ENCODE measurements around the gene APOL6. TPM values are rescaled to one million over a fixed set of nuclear protein-coding genes. Genes with fewer than 3 reads are reported as not detected.
A peak's percentile ranks its signal among the peaks of the same experiment; 100 is the strongest.
"Not testable (repeated sequence)": the region's sequence is repeated elsewhere in the genome, so short reads cannot be mapped to it uniquely, and the experiment has no call there.

The APOL6 gene
- total RNA-seq, 2 experiments from 2014 or later: 54.9 to 55.8 TPM

DNA sequence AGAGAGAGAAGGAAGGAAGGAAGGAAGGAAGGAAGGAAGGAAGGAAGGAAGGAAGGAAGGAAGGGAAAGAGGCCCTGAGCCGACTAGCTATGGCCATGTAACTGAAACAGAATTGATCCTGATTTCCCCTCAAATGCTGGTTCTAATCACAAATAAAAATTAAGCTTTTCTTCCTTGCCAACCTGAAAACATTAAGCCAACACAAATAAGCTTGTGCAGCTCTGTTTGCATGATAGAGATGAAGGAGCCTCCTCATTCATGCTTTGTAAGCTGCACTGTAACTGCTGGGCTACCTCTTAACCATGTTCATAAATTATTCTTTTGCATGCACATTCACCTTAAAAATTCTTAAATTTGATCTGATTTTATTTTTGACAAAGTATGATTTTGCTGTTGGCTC lies 41.8 kb downstream of the APOL6 start:
- Mint-ChIP-seq H3K4me3 (no peak overlapping the region), H3K27ac (no peak overlapping the region), H3K9me3 (no peaks in the 10 kb centered on the region), H3K27me3 (no peaks in the 10 kb centered on the region), H3K36me3 (no peaks in the 10 kb centered on the region), H3K4me1 (no peaks in the 10 kb centered on the region)
- DNase-seq: no peak

DNA sequence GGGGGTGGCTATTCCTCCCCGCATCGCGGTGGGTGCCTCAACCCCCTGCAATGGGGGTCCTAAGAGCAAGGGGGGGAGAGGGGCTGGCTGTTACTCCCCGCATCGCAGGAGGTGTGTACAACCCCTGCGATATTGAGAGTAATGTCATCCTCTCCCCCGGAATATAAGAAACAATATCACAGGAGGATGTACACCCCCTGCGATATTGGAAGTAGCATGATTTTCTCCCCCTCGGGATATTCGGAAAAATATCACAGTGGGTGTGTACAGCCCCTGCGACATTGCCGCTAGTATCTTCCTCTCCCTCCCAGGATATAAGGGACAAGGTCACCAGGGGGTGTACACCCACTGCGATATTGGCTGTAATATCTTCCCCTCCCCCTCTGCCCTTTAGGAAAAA lies 47.0 kb downstream of the APOL6 start:
- Mint-ChIP-seq H3K27ac (no peak overlapping the region), H3K9me3 (no peaks in the 10 kb centered on the region), H3K4me1 (no peaks in the 10 kb centered on the region), H3K4me3 (no peak overlapping the region), H3K36me3 (no peaks in the 10 kb centered on the region), H3K27me3 (no peaks in the 10 kb centered on the region)
- no peak for DNase-seq

- Mint-ChIP-seq H3K4me1 (no peaks in the 10 kb centered on the region), H3K9me3 (no peaks in the 10 kb centered on the region), H3K36me3 (no peaks in the 10 kb centered on the region), H3K27ac (no peak overlapping the region), H3K4me3 (no peak overlapping the region), H3K27me3 (no peaks in the 10 kb centered on the region)
- peak; percentile 30 for DNase-seq
Observed at GRCh38 chr22:35697142-35697541, 48.9 kb downstream of the APOL6 start.

DNA sequence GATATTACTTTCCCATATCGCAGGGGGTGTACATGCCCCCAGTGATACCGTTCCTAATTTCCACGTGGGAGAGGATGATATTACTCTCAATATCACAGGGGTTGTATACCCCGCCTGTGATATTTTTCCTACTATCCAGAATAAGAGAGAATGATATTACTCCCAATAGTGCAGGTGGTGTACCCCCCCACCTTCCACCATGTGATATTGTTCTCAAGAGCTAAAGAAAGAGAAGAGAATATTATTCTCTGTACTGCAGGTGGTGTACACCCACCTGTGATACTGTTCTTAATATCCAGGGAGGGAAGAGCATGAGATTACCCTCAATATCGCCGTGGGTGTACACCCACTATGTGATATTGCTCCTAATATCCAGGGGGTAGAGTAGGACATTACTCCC lies 51.6 kb downstream of the APOL6 start:
- H3K9me3 Mint-ChIP-seq, H3K27me3 Mint-ChIP-seq, H3K27ac Mint-ChIP-seq, H3K4me1 Mint-ChIP-seq, H3K4me3 Mint-ChIP-seq, H3K36me3 Mint-ChIP-seq, DNase-seq: not testable (repeated sequence)

GRCh38 chr22:35703861-35704584 lies 55.8 kb downstream of the APOL6 start:
- no peak overlapping the region for H3K27ac Mint-ChIP-seq
- no peaks in the 10 kb centered on the region for H3K9me3 Mint-ChIP-seq
- no peaks in the 10 kb centered on the region for H3K36me3 Mint-ChIP-seq
- no peak overlapping the region for H3K4me3 Mint-ChIP-seq
- no peaks in the 10 kb centered on the region for H3K27me3 Mint-ChIP-seq
- no peak for DNase-seq
- H3K4me1 Mint-ChIP-seq: no peaks in the 10 kb centered on the region

- H3K4me3 Mint-ChIP-seq: no peak overlapping the region
- no peaks in the 10 kb centered on the region for H3K27me3 Mint-ChIP-seq
- H3K9me3 Mint-ChIP-seq: no peaks in the 10 kb centered on the region
- H3K36me3 Mint-ChIP-seq: no peaks in the 10 kb centered on the region
- DNase-seq: no peak
- H3K4me1 Mint-ChIP-seq: no peaks in the 10 kb centered on the region
- no peak overlapping the region for H3K27ac Mint-ChIP-seq
Observed at GRCh38 chr22:35705141-35705540, 56.9 kb downstream of the APOL6 start.

DNA sequence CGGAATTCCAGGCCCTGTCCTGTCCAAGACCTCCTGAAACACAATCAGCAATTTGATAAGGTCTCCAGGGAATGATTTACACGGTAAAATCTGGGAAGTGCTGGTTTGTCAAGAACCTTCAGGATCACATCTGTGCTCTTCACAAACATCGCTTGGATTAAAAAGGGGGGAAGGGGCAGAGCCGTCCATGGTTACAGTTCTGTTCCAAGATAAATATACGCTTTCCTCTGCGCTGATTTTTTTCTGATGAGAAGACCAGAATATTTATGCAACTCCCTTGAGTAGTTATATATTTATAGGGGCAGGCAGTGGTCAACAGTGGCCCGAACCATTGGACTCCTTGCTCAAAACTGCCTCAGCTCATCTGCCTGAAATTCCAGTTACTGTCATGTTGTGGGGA lies 60.2 kb downstream of the APOL6 start:
- Mint-ChIP-seq H3K27me3 (peaks cover 5% of the 10 kb centered on the region), H3K36me3 (peaks cover 5% of the 10 kb centered on the region), H3K9me3 (peaks cover 5% of the 10 kb centered on the region), H3K4me3 (no peak overlapping the region), H3K4me1 (no peaks in the 10 kb centered on the region), H3K27ac (no peak overlapping the region)
- DNase-seq: no peak

- Mint-ChIP-seq H3K36me3 (peaks cover 5% of the 10 kb centered on the region), H3K4me1 (no peaks in the 10 kb centered on the region), H3K27ac (no peak overlapping the region), H3K27me3 (peaks cover 8% of the 10 kb centered on the region), H3K4me3 (no peak overlapping the region), H3K9me3 (peaks cover 5% of the 10 kb centered on the region)
- DNase-seq: no peak
Observed at GRCh38 chr22:35708917-35709316, 60.7 kb downstream of the APOL6 start.

GRCh38 chr22:35711336-35711735 lies 63.1 kb downstream of the APOL6 start:
- peaks cover 5% of the 10 kb centered on the region for H3K36me3 Mint-ChIP-seq
- H3K27me3 Mint-ChIP-seq: peaks cover 12% of the 10 kb centered on the region
- no peak overlapping the region for H3K4me3 Mint-ChIP-seq
- no peaks in the 10 kb centered on the region for H3K4me1 Mint-ChIP-seq
- no peak overlapping the region for H3K27ac Mint-ChIP-seq
- peaks cover 5% of the 10 kb centered on the region for H3K9me3 Mint-ChIP-seq
- DNase-seq: no peak

GRCh38 chr22:35712672-35713071 lies 64.4 kb downstream of the APOL6 start:
- no peak for DNase-seq
- H3K9me3 Mint-ChIP-seq: peaks cover 5% of the 10 kb centered on the region

GRCh38 chr22:35717572-35717971 lies 69.3 kb downstream of the APOL6 start, which contains the start of gene APOL5:
Gene APOL5, plus strand, starts transcription at chr22:35717872. Its CDS starts 0 bp downstream, at chr22:35717872.
- Mint-ChIP-seq H3K36me3 (peaks cover 5% of the 10 kb centered on the region), H3K9me3 (peaks cover 5% of the 10 kb centered on the region), H3K27ac (no peak within 1 kb of the TSS), H3K27me3 (peaks cover 12% of the 10 kb centered on the region), H3K4me1 (no peaks in the 10 kb centered on the region), H3K4me3 (no peak within 1 kb of the TSS)
- DNase-seq: no peak

More at GRCh38 chr22:35712672-35713071, 64.4 kb downstream of the APOL6 start:
- H3K4me1 Mint-ChIP-seq: no peaks in the 10 kb centered on the region
- H3K36me3 Mint-ChIP-seq: peaks cover 5% of the 10 kb centered on the region
- no peak overlapping the region for H3K4me3 Mint-ChIP-seq
- H3K27ac Mint-ChIP-seq: no peak overlapping the region
- H3K27me3 Mint-ChIP-seq: peaks cover 12% of the 10 kb centered on the region

Other genes with a start within 250 kb of the APOL6 start
- gene MCM5, start 248.3 kb upstream of the APOL6 start, total RNA-seq: 100 to 1,000 TPM; 342 to 348 TPM
- gene RASD2, start 107.6 kb upstream of the APOL6 start, total RNA-seq: under 1 TPM; 0.06 to 0.16 TPM
- gene MB, start 31.1 kb upstream of the APOL6 start, total RNA-seq: not detected
- not detected for gene APOL5, start 69.4 kb downstream of the APOL6 start, total RNA-seq